ENCODE measurements around the gene DHCR7. TPM values are rescaled to one million over a fixed set of nuclear protein-coding genes. Genes with fewer than 3 reads are reported as not detected.

DHCR7 gene
- polyA plus RNA-seq, 1 donor from 2014 or later = 30.1 TPM

DNA sequence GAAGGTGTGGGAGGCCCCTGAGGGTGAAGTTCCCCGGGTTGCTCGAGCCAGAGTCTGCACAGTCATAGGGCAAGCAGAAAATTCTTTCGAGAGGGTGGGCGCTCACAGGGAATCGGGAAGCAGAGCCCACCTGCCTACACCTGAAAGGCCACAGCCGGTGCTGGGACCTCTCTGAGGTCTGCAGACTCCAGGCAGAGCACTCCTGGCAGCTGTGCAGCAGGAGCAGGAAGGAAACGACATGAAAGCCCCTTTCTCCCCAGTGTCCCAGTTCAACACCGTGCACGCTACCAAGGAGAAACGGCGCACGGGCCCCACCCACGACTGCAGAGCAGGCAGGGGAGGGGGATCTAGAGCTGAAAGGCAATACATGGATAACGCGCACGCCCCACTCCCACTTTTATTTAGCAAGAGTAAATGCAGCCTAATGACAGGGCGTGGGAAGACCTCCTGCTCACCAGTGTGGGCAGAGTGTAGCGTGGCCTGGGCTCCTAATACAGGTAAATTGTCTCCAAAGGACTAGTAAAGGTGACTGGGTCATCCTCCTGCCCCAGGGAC lies 13.5 kb downstream of the DHCR7 start:
- no peaks in the 10 kb centered on the region for H3F3A ChIP-seq (ENCODE audit: insufficient read depth, low read length, poor library complexity, severe bottlenecking)
- H3K9ac ChIP-seq (ENCODE audit: low read length) = no peak overlapping the region

GRCh38 chr11:71433648-71434450 lies 14.3 kb downstream of the DHCR7 start:
- Histone ChIP-seq H3K36me3 (ENCODE audit: insufficient read depth, low read length) (peaks cover 5% of the 10 kb centered on the region), H4K20me1 (ENCODE audit: insufficient read depth) (no peaks in the 10 kb centered on the region), H3K9me3 (ENCODE audit: low read length) (no peaks in the 10 kb centered on the region), H3K9ac (ENCODE audit: low read length) (no peak overlapping the region), H3K27me3 (ENCODE audit: insufficient read depth, low read depth, low read length) (no peaks in the 10 kb centered on the region), H3K27ac (ENCODE audit: low read length) (no peak overlapping the region), H3K4me3 (ENCODE audit: low read length) (no peak overlapping the region), H3K4me2 (ENCODE audit: low read length) (no peak overlapping the region), H2AFZ (ENCODE audit: low read depth, low read length) (no peak overlapping the region), H3K79me2 (replicated peaks; ENCODE audit: insufficient read depth, low read length) (no peaks in the 10 kb centered on the region), H3F3A (ENCODE audit: insufficient read depth, low read length, poor library complexity, severe bottlenecking) (no peaks in the 10 kb centered on the region), H3K9me2 (ENCODE audit: insufficient read depth, low read length) (no peaks in the 10 kb centered on the region)
- TF ChIP-seq EP300 (conservative IDR thresholded peaks at IDR 0.05; ENCODE audit: poor library complexity, severe bottlenecking) (no peak), MXI1 (conservative IDR thresholded peaks at IDR 0.05; ENCODE audit: poor library complexity, severe bottlenecking) (no peak), EZH2 (IDR thresholded peaks at IDR 0.05; ENCODE audit: borderline replicate concordance, insufficient read depth, low read length, poor library complexity, severe bottlenecking) (no peak), SMC3 (conservative IDR thresholded peaks at IDR 0.05; ENCODE audit: poor library complexity) (no peak), POLR2AphosphoS5 (IDR thresholded peaks at IDR 0.05) (no peak), RAD21 (conservative IDR thresholded peaks at IDR 0.05) (no peak), TAF1 (IDR thresholded peaks at IDR 0.05; ENCODE audit: low read depth) (no peak), REST (IDR thresholded peaks at IDR 0.05; ENCODE audit: borderline replicate concordance) (no peak), CTCF (IDR thresholded peaks at IDR 0.05; ENCODE audit: poor library complexity, severe bottlenecking) (no peak)

More for the DNA sequence above, 13.5 kb downstream of the DHCR7 start:
- no peaks in the 10 kb centered on the region for H3K79me2 ChIP-seq (replicated peaks; ENCODE audit: insufficient read depth, low read length)
- TF ChIP-seq RAD21 (conservative IDR thresholded peaks at IDR 0.05) = no peak
- TF ChIP-seq SMC3 (conservative IDR thresholded peaks at IDR 0.05; ENCODE audit: poor library complexity) = no peak
- no peak for TF ChIP-seq POLR2AphosphoS5 (IDR thresholded peaks at IDR 0.05)
- TF ChIP-seq TAF1 (IDR thresholded peaks at IDR 0.05; ENCODE audit: low read depth) = no peak
- no peak for TF ChIP-seq REST (IDR thresholded peaks at IDR 0.05; ENCODE audit: borderline replicate concordance)
- no peak for TF ChIP-seq EZH2 (IDR thresholded peaks at IDR 0.05; ENCODE audit: borderline replicate concordance, insufficient read depth, low read length, poor library complexity, severe bottlenecking)
- no peak for TF ChIP-seq MXI1 (conservative IDR thresholded peaks at IDR 0.05; ENCODE audit: poor library complexity, severe bottlenecking)
- no peak overlapping the region for H2AFZ ChIP-seq (ENCODE audit: low read depth, low read length)
- no peaks in the 10 kb centered on the region for H3K9me2 ChIP-seq (ENCODE audit: insufficient read depth, low read length)
- H3K4me2 ChIP-seq (ENCODE audit: low read length) = no peak overlapping the region
- H3K9me3 ChIP-seq (ENCODE audit: low read length) = no peaks in the 10 kb centered on the region
- no peaks in the 10 kb centered on the region for H4K20me1 ChIP-seq (ENCODE audit: insufficient read depth)
- no peak overlapping the region for H3K27ac ChIP-seq (ENCODE audit: low read length)
- peaks cover 5% of the 10 kb centered on the region for H3K36me3 ChIP-seq (ENCODE audit: insufficient read depth, low read length)
- H3K4me3 ChIP-seq (ENCODE audit: low read length) = no peak overlapping the region
- H3K27me3 ChIP-seq (ENCODE audit: insufficient read depth, low read depth, low read length) = no peaks in the 10 kb centered on the region
